HG03558 (cell line): Measurements from ENCODE around the gene SPINK4.

Source experiments
- ATAC-seq: cut with Tn5 transposase; IDR thresholded peaks from one replicate; pipeline ENCODE4 v1.9.1; 2021; ENCODE audit warnings: moderate number of reproducible peaks; ENCODE audit not compliant: unreplicated experiment; ENCODE audit errors: extremely low read depth

The SPINK4 gene

GRCh38 chr9:33289496-33289895 lies 49.5 kb downstream of the SPINK4 start:
- ATAC-seq = no peak

- no peak for ATAC-seq
Measured at GRCh38 chr9:33289936-33290246, 49.9 kb downstream of the SPINK4 start.

GRCh38 chr9:33290247-33291030 lies 50.5 kb downstream of the SPINK4 start, which contains the start of gene NFX1:
TSS of gene NFX1 (plus strand) at chr9:33290516. CDS start at chr9:33290573, 57 bp downstream.
- ATAC-seq = peak; percentile 65

- no peak for ATAC-seq
Measured at GRCh38 chr9:33291031-33291397, 51.0 kb downstream of the SPINK4 start.

- no peak for ATAC-seq
Measured at GRCh38 chr9:33291901-33292300, 51.9 kb downstream of the SPINK4 start.

GRCh38 chr9:33293782-33294181 lies 53.8 kb downstream of the SPINK4 start:
- no peak for ATAC-seq

GRCh38 chr9:33294670-33295432 lies 54.9 kb downstream of the SPINK4 start:
- no peak for ATAC-seq

GRCh38 chr9:33295571-33295970 lies 55.6 kb downstream of the SPINK4 start:
- peak; percentile 28 for ATAC-seq

- peak; percentile 90 for ATAC-seq
Measured at GRCh38 chr9:33297432-33297831, 57.5 kb downstream of the SPINK4 start.
